ENCODE data around the gene TTC1.

Gene TTC1

GRCh38 chr5:160092514-160092913 is 83.6 kb downstream of the TTC1 start:
- TF ChIP-seq, protein P1, sequence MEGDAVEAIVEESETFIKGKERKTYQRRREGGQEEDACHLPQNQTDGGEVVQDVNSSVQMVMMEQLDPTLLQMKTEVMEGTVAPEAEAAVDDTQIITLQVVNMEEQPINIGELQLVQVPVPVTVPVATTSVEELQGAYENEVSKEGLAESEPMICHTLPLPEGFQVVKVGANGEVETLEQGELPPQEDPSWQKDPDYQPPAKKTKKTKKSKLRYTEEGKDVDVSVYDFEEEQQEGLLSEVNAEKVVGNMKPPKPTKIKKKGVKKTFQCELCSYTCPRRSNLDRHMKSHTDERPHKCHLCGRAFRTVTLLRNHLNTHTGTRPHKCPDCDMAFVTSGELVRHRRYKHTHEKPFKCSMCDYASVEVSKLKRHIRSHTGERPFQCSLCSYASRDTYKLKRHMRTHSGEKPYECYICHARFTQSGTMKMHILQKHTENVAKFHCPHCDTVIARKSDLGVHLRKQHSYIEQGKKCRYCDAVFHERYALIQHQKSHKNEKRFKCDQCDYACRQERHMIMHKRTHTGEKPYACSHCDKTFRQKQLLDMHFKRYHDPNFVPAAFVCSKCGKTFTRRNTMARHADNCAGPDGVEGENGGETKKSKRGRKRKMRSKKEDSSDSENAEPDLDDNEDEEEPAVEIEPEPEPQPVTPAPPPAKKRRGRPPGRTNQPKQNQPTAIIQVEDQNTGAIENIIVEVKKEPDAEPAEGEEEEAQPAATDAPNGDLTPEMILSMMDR (IDR thresholded peaks at IDR 0.05; ENCODE audit: low read depth, low read length), result no peak
- H3K4me1 ChIP-seq, result no peaks in the 10 kb centered on the region
- H3K36me3 ChIP-seq, result peaks cover 31% of the 10 kb centered on the region
- DNase-seq, result no peak
- no peaks in the 10 kb centered on the region for H3K27me3 ChIP-seq
- H3K9me3 ChIP-seq, result no peaks in the 10 kb centered on the region
- H3K4me3 ChIP-seq (ENCODE audit: low read depth, low read length), result no peak overlapping the region

- DNase-seq, result no peak
Observed at GRCh38 chr5:160092960-160093707, 84.2 kb downstream of the TTC1 start.

DNA sequence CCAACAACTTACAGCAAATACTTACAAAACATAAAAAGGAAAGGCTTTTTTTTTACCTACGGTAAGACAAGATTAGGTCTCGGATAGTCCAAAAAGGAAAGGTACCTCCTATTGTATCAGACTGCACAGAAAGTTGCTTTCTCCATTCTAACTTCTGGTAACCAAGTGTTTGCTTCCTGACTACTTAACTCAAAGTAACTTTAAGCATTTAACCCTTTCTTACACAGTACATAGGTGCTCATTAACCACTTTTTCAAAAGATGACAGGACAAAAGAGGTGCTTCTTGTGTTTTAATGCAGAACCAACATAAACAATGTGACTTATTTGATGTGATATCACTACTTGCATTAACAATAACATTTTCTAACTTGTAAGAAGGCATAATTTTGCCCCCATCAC is 87.2 kb downstream of the TTC1 start:
- peaks cover 44% of the 10 kb centered on the region for H3K36me3 ChIP-seq
- no peaks in the 10 kb centered on the region for H3K4me1 ChIP-seq
- TF ChIP-seq, protein P1 (IDR thresholded peaks at IDR 0.05; ENCODE audit: low read depth, low read length), result no peak
- no peak for DNase-seq
- H3K27me3 ChIP-seq, result no peaks in the 10 kb centered on the region
- no peaks in the 10 kb centered on the region for H3K9me3 ChIP-seq
- no peak overlapping the region for H3K4me3 ChIP-seq (ENCODE audit: low read depth, low read length)

More at GRCh38 chr5:160092960-160093707, 84.2 kb downstream of the TTC1 start:
- H3K36me3 ChIP-seq, result peaks cover 36% of the 10 kb centered on the region
- no peaks in the 10 kb centered on the region for H3K9me3 ChIP-seq
- no peak overlapping the region for H3K4me3 ChIP-seq (ENCODE audit: low read depth, low read length)
- no peaks in the 10 kb centered on the region for H3K27me3 ChIP-seq
- H3K4me1 ChIP-seq, result no peaks in the 10 kb centered on the region
- TF ChIP-seq, protein P1 (IDR thresholded peaks at IDR 0.05; ENCODE audit: low read depth, low read length), result no peak

GRCh38 chr5:160097991-160098390 is 89.1 kb downstream of the TTC1 start:
- Histone ChIP-seq H3K36me3 (peaks cover 30% of the 10 kb centered on the region), H3K4me1 (no peaks in the 10 kb centered on the region), H3K9me3 (no peaks in the 10 kb centered on the region), H3K4me3 (ENCODE audit: low read depth, low read length) (no peak overlapping the region), H3K27me3 (no peaks in the 10 kb centered on the region)
- TF ChIP-seq, protein P1 (IDR thresholded peaks at IDR 0.05; ENCODE audit: low read depth, low read length), result no peak
- DNase-seq, result no peak

DNA sequence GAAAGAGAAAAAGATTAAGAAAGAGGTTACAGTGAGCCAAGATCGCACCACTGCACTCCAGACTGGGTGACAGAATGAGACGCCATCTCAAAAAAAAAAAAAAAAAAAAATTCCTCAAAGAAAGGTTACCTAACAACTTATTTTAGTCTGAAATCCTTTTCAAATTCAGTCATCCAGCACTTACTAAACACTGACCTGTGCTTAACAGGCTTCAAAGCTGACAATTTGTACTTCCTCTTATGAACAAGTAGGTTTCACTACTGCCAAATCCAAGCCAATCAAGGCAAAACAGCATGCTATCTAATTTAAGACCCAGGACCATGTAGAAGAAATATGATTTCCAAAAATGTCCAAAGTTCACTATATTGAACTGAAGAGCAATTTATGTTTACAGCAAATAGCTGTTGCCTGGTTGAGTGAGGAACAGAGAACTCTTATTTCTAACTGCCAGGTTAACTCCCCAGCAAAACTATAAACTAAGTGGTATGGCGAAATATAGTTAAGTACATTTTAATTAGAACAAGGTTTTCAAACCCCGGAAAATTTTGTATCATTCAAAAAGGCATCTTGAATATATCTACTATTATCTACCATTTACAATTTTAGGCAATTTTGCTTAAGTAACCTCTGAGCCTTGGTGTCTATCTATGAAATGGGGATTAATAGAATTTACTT is 96.9 kb downstream of the TTC1 start:
- DNase-seq, result no peak
- H3K36me3 ChIP-seq, result peaks cover 38% of the 10 kb centered on the region

More for the DNA sequence above, 96.9 kb downstream of the TTC1 start:
- Histone ChIP-seq H3K9me3 (no peaks in the 10 kb centered on the region), H3K27me3 (no peaks in the 10 kb centered on the region), H3K4me1 (no peaks in the 10 kb centered on the region), H3K4me3 (ENCODE audit: low read depth, low read length) (no peak overlapping the region)
- TF ChIP-seq, protein P1 (IDR thresholded peaks at IDR 0.05; ENCODE audit: low read depth, low read length), result no peak

All from BE2C (cell line).